HS-5 (cell line): ENCODE results near the gene IL9R.
"Not testable (repeated sequence)": the region's sequence is repeated elsewhere in the genome, so short reads cannot be mapped to it uniquely, and the experiment has no call there.

ENCODE experiments used
- DNase-seq: peaks from one replicate; pipeline ENCODE4 v3.0.0-alpha.2; 2012; ENCODE audit warnings: low read depth

Gene IL9R

GRCh38 chrX:156030474-156030873 is 33.0 kb downstream of the IL9R start:
- DNase-seq = not testable (repeated sequence)
